Duodenal mucosa (tissue), 2 donors: ENCODE results near the gene RBM12.

ENCODE experiments used
- H3K27ac ChIP-seq: one replicate; pipeline ENCODE4 v1.7.0; 2013; ENCODE audit warnings: low read depth, low read length
- H3K27me3 ChIP-seq, 2 donors: one replicate each; pipeline ENCODE4 v1.7.0; 2013; ENCODE audit warnings: low read length in 2 of 2, control low read depth in 1 of 2; ENCODE audit not compliant: insufficient read depth in 2 of 2, control insufficient read depth in 1 of 2
- H3K36me3 ChIP-seq, 2 donors: one replicate each; pipeline ENCODE4 v1.7.0; 2013; ENCODE audit warnings: low read length in 2 of 2, control low read depth in 1 of 2; ENCODE audit not compliant: insufficient read depth in 2 of 2, control insufficient read depth in 1 of 2
- H3K4me1 ChIP-seq, 2 donors: one replicate each; pipeline ENCODE4 v1.7.0; 2013; ENCODE audit warnings: low read length in 2 of 2, control low read depth in 1 of 2; ENCODE audit not compliant: insufficient read depth in 2 of 2, control insufficient read depth in 1 of 2
- H3K4me3 ChIP-seq, 2 donors: one replicate each; pipeline ENCODE4 v1.7.0; 2013; ENCODE audit warnings: low read length in 2 of 2, low read depth in 1 of 2
- H3K9ac ChIP-seq, 2 donors: one replicate each; pipeline ENCODE4 v1.7.0; 2013; ENCODE audit warnings: low read length in 2 of 2, low read depth in 1 of 2
- H3K9me3 ChIP-seq, 2 donors: one replicate each; pipeline ENCODE4 v1.7.0; 2013; ENCODE audit warnings: low read length in 2 of 2, control low read depth in 1 of 2; ENCODE audit not compliant: control insufficient read depth in 1 of 2

Gene RBM12

GRCh38 chr20:35669681-35670080 lies 5.0 kb upstream of the RBM12 start:
- Histone ChIP-seq H3K9ac (no peak overlapping the region), H3K4me3 (no peak overlapping the region), H3K27ac (no peak overlapping the region), H3K27me3 (no peaks in the 10 kb centered on the region), H3K36me3 (peaks cover 31 to 49% of the 10 kb centered on the region in 2 donors), H3K9me3 (no peaks in the 10 kb centered on the region), H3K4me1 (peaks cover 0 to 3% of the 10 kb centered on the region in 2 donors)

DNA sequence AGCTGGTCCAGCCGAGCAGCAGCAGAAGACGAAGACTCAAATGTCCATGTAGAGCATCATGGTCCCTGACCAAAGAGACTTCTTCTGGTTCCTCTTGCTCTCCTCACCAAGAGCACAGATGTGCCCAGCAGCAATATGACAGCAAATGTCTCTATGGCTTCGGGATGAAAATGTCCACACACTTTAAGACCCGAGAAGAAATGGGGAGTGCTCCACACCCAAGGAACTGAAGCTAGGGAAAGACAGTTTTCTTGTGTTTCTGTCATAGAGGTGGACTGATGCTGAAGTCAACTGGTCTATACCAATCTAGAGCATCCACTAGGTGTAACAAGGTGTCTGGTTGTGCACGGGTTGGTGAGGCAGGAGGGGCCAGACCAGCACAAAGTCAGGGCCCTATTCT lies 4.5 kb upstream of the RBM12 start:
- no peak overlapping the region for H3K4me3 ChIP-seq
- H3K9ac ChIP-seq = no peak overlapping the region
- H3K4me1 ChIP-seq = peaks cover 0 to 3% of the 10 kb centered on the region in 2 donors
- H3K36me3 ChIP-seq = peaks cover 28 to 45% of the 10 kb centered on the region in 2 donors
- no peaks in the 10 kb centered on the region for H3K9me3 ChIP-seq
- H3K27ac ChIP-seq = no peak overlapping the region
- no peaks in the 10 kb centered on the region for H3K27me3 ChIP-seq

GRCh38 chr20:35665949-35666288 lies 1.2 kb upstream of the RBM12 start:
- Histone ChIP-seq H3K36me3 (peaks cover 13 to 22% of the 10 kb centered on the region in 2 donors), H3K9me3 (no peaks in the 10 kb centered on the region), H3K4me1 (peaks cover 25 to 32% of the 10 kb centered on the region in 2 donors), H3K4me3 (no peak overlapping the region), H3K27ac (no peak overlapping the region), H3K27me3 (no peaks in the 10 kb centered on the region), H3K9ac (no peak overlapping the region)

DNA sequence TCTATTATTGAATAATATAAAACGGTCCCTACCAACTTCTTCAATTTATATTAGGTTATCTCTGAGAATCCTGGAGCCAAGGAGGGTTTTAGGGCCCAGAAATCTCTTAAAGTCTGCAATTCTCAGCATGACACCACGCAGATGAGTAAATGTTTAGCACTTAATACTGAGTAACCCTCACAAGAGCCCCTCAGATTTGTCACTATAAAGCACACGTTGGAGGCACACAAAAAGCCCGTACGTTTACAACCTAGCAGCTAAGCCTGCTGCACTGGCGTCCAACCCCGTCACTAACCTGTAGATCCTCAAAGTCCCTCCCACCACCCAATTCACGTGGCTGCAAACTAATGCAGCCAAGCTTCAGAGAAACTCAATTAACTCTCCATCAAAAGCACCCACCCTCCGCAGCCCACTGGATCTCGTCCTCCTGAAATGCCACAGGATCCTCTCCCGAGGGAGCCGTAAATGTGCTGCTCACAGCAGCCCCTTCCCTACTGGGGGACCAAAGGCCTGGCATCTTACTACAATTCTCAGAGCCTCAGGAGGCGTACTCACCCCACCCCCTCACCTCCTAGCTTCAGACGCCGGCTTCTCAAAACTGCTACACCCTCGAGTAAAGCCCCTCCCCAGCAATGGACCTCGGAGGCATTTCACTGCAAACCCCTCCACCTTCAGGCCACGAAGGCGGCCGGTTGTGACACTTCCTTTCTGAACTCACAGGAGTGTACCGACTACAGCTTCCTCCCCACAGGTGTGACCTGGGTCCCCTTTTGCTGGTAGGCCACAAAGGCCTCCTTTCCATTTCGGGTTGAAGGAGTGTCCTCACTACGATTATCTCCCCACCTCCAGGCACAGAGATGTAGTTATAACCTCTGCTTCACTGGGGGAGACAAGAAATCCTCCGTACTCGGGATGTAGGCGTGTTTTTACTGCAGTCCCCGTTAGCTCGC lies 909 bp downstream of the RBM12 start:
- Histone ChIP-seq H3K27ac (peak overlapping the region; percentile 97), H3K9me3 (no peaks in the 10 kb centered on the region), H3K36me3 (peaks cover 0 to 2% of the 10 kb centered on the region in 2 donors), H3K27me3 (no peaks in the 10 kb centered on the region), H3K4me3 (peak overlapping the region; percentile 80 to 100), H3K9ac (peak overlapping the region; percentile 85 to 100), H3K4me1 (peaks cover 36 to 49% of the 10 kb centered on the region in 2 donors)

DNA sequence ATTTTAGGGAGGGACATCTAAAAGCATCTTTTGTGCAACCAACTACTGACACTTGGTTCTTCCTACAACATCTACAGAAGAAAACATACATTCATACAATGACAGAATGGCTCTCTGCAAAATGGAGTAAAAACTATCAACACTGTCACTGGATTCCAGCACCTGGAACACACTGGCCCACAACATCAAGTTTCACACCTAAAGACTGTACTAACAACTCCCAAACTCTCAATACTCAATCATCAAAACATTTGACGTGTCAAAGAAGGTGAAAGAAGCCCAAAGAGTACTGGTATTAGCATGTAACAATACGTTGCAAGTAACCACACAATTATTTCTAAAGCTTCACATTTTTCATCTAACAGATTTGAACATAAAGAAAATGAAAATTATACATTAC lies 2.1 kb downstream of the RBM12 start:
- H3K9me3 ChIP-seq = no peaks in the 10 kb centered on the region
- H3K9ac ChIP-seq = peak overlapping the region; percentile 28 to 85
- H3K36me3 ChIP-seq = no peaks in the 10 kb centered on the region
- peaks cover 36 to 52% of the 10 kb centered on the region in 2 donors for H3K4me1 ChIP-seq
- peak overlapping the region; percentile 41 to 80 for H3K4me3 ChIP-seq
- H3K27ac ChIP-seq = no peak overlapping the region
- no peaks in the 10 kb centered on the region for H3K27me3 ChIP-seq

GRCh38 chr20:35661908-35662307 lies 2.8 kb downstream of the RBM12 start:
- no peaks in the 10 kb centered on the region for H3K27me3 ChIP-seq
- H3K4me3 ChIP-seq = peak overlapping the region; percentile 41 to 80
- H3K36me3 ChIP-seq = no peaks in the 10 kb centered on the region
- H3K27ac ChIP-seq = no peak overlapping the region
- peaks cover 42 to 52% of the 10 kb centered on the region in 2 donors for H3K4me1 ChIP-seq
- peak overlapping the region; percentile 9 to 29 for H3K9ac ChIP-seq
- no peaks in the 10 kb centered on the region for H3K9me3 ChIP-seq

DNA sequence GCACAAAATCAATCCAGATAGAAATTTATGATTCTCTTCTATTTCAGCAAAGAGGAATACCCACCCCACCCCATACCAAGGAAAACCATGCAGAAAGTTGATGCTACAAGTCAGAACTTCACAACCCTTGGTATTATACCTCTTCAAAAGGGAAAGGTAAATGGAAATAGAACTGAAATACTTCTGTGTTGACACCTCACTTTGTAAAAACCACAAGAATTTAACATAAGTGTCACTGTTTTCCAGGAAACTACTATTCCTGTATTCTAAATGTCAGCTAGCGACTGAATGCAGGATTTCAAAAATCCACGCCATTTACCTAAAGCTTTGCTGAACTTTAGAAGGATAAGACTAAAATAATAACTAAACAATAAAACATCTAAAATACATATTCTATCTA lies 3.6 kb downstream of the RBM12 start:
- Histone ChIP-seq H3K4me3 (peak overlapping the region in 1 of 2 donors; percentile 80), H3K27me3 (no peaks in the 10 kb centered on the region), H3K9ac (peak overlapping the region; percentile 9 to 29), H3K36me3 (no peaks in the 10 kb centered on the region), H3K9me3 (no peaks in the 10 kb centered on the region), H3K4me1 (peaks cover 42 to 52% of the 10 kb centered on the region in 2 donors), H3K27ac (no peak overlapping the region)

DNA sequence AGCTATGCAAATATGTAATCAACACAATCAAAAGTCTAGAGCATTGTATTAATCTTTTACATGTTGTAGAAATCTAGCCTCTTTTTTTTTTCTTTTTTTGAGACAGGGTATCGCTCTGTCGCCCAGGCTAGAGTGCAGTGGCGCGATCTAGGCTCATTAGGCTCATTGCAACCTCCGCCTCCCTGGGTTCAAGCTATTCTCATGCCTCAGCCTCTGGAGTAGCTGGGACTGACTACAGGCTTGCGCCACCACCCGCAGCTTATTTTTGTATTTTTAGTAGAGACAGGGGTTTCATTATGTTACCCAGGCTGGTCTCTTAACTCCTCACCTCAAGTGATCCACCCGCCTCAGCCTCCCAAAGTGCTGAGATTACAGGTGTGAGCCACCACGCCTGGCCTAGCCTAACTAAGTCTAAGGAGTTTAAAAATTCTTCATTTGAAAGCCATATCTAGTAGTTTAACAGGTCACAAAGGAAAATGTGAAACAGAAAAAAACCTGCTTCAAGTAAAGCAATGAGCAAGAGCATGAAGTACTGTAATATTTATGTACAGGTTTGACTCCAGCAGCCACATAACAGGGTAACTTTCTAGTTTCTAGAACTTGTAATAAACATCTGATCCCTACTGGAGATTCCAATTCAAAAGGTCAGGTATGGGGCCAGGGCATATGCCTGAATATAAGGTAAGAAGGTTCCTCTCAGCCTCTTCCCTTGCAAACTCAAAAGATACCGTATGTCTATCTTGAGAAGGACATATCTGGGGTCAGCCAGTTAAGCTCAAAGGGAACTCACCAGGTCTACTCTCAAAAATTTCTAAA lies 4.4 kb downstream of the RBM12 start:
- H3K4me1 ChIP-seq = peaks cover 42 to 52% of the 10 kb centered on the region in 2 donors
- no peak overlapping the region for H3K27ac ChIP-seq
- H3K9me3 ChIP-seq = no peaks in the 10 kb centered on the region
- H3K36me3 ChIP-seq = peaks cover 0 to under 1% of the 10 kb centered on the region in 2 donors
- no peak overlapping the region for H3K9ac ChIP-seq
- H3K27me3 ChIP-seq = no peaks in the 10 kb centered on the region
- no peak overlapping the region for H3K4me3 ChIP-seq

DNA sequence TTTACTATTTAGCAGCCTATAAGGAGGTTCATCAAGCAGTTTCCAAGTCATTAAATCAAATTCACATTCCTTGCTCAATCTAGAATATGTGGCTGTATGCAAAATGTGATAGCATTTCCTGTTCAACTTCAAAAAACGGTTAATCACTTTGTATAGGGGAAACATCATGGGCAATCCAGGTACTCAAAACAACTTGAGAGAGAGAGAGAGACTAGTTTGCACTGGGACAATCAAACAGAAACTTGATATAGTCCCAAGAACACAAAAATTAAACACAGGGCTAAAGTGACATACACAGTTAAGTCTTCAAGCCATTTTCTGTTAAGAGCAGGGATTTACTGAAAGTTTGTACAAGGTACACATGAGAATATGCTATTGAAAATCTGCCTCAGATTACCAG lies 7.4 kb downstream of the RBM12 start:
- Histone ChIP-seq H3K27ac (no peak overlapping the region), H3K4me1 (peaks cover 31 to 33% of the 10 kb centered on the region in 2 donors), H3K9ac (no peak overlapping the region), H3K4me3 (no peak overlapping the region), H3K36me3 (peaks cover 12 to 27% of the 10 kb centered on the region in 2 donors), H3K9me3 (no peaks in the 10 kb centered on the region), H3K27me3 (no peaks in the 10 kb centered on the region)

GRCh38 chr20:35654415-35654814 lies 10.3 kb downstream of the RBM12 start:
- no peak overlapping the region for H3K9ac ChIP-seq
- H3K4me3 ChIP-seq = no peak overlapping the region
- H3K27me3 ChIP-seq = no peaks in the 10 kb centered on the region
- H3K36me3 ChIP-seq = peaks cover 12 to 33% of the 10 kb centered on the region in 2 donors
- peaks cover 8 to 12% of the 10 kb centered on the region in 2 donors for H3K4me1 ChIP-seq
- no peaks in the 10 kb centered on the region for H3K9me3 ChIP-seq
- no peak overlapping the region for H3K27ac ChIP-seq
